GM18861 (cell line): Measurements from ENCODE around the gene HMX3.
"Not testable (repeated sequence)": the region's sequence is repeated elsewhere in the genome, so short reads cannot be mapped to it uniquely, and the experiment has no call there.

Source experiments
- ATAC-seq: cut with Tn5 transposase; IDR thresholded peaks from one replicate; pipeline ENCODE4 v1.9.1; 2021; ENCODE audit not compliant: unreplicated experiment

Gene HMX3

DNA sequence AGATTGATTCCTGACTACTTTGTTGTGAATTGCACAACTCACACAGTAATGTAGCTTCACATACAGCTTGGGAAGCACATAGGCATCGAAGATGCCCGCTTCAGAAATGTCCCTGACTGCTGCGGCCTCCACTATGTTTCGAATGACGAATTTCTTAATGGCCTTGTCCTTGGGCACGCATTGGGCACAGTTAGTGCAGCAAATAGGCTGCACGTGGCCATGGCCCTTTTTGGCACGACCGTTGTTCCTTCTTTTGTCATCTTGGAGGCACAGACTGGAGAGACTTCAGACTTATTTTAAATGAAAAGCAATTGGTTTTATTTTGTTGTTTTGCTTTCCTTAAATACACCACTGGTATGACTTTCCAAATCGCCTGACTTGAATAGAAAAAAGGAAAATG is 35.8 kb downstream of the HMX3 start:
- ATAC-seq = not testable (repeated sequence)

DNA sequence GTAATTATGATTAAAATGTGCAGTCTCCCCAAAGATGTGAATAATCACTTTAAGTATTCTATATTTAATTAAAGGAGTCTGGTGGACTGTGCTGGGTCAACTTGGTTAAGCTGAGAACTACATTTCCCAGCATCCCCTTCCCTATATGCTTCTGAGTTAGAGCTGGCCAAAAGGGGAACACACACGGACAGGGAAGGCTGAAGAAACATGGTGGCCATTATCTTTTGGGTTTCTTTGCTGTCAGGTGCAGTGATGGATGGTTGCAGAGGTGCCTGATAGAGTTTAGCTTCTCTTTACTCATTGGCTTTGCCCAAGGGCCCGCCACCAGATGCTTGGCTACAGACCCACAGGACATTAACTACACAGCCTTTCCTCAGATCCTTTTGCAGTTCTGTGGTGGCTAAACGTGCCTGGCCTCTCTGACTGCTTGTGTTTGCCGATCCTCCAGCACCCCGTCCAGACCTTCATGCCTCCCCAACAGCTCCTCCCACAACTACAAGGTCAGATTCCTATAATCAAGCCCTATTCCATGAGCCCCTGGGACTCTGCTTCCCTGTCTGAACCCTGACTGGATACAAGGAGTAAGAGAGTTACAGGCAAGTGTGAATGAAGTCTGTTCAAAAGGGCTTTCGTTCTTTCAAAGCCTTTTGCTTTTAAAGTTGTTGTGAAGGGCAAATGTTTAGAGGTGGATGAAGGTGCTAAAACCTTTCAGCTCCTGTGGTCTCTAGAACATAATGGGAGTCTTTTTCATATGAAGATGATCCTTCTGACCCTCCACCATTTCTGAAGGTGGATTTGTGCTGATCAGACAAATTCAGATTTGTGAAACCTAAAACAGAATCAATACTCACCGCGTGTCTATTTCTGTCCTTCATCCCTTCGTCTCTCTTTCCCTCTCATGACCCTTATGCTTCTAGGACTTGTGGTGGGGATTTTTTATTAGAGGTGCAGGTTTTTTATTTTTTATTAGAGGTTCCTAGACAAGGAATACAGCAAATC is 39.9 kb downstream of the HMX3 start:
- ATAC-seq = no peak

DNA sequence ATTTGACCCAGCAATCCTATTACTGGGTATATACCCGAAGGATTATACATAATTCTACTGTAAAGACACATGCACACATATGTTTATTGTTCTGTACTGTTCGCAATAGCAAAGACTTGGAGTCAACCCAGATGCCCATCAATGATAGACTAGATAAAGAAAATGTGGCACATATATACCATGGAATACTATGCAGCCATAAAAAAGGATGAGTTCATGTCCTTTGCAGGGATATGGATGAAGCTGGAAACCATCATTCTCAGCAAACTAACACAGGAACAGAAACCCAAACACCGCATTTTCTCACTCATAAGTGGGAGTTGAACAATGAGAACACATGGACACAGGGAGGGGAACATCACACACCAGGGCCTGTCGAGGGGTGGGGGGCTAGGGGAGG is 42.6 kb downstream of the HMX3 start:
- ATAC-seq = not testable (repeated sequence)

DNA sequence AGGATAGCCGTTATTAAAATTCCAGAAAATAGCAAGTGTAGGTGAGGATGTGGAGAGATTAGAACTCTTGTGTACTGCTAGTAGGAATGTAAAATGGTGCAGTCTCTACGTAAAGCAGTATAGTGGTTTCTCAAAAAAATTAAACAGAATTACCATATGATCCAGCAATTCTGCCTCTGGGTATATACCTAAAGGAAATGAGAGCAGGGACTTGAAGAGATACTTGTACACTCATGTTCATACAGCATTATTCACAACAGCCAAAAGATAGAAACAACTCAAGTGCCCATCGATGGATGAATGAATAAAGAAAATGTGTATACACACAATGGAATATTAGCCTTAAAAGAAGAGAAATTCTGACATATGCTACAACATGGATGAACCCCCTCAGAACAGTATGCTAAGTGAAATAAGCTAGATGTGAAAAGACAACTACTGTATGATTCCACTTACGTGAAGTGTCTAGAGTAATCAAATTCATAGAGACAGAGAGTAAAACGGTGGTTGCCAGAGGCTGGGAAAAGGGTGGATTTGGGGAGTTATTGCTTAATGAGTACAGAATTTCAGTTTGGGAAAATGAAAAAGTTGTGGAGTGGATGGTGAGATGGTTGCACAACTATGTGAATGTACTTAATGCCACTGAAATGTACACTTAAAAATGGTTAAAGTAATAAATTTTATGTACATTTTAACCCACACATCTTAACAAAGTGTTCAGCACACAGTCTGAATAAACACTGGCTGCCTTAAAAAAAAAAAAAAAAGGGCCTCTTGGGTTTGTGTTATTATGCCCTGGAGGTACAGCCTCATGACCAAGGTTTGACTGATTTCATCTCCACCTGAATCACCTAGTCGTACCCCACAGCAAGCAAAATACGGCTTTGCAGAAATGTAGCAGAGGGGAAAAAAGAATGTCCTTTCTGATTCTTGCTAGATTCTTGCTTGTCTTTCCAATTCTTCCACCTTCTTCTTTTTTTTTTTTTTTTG is 44.6 kb downstream of the HMX3 start:
- no peak for ATAC-seq

DNA sequence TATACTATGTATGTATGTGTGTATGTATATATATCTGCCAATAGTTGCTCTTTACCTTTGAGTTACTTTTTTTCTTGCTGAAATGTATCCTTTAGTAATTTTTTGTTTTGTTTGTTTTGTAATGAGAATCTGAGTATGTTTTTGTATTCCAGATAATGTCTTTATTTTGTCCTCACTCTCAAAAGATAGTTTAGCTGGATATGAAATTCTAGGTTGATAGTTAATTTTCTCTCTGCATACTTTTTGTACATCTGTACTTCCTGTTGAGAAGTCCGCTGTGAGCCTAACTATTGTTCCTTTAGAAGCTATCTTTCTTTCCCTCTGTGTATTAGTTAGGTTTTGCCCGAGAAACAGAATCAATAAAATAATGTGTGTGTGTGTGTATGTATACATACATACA is 48.0 kb downstream of the HMX3 start:
- no peak for ATAC-seq

DNA sequence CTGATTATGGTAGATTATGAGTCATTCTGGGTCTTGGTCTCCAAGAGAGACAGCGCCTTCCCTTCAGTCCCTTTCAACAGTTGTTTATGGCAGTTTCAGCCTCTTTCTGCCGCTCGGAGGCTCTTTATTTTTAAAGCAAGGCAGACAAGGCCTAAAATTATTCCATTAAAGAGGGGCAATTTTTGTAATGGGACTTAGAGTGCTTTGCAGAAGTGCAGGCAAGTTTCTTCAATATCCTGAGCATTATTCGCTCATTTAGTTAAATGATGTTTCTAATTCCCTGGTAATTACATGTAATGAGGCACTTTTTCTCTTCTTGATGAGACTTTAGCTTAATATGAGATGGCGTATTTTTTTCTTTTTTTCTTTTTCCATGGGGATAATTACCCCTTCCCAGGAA is 52.0 kb downstream of the HMX3 start:
- ATAC-seq = no peak
